H1 (cell line): ENCODE measurements around the gene COPS9. TPM values are rescaled to one million over a fixed set of nuclear protein-coding genes. Genes with fewer than 3 reads are reported as not detected.

ENCODE experiments used
- CBX5 ChIP-seq: fragments of 300-800, 300-1000 bp; sonication (generic); IDR thresholded peaks from 2 replicates; pipeline ENCODE4 v1.7.1; 2016; ENCODE audit warnings: antibody characterized with exemption, low read length, low read depth
- polyA plus RNA-seq, 7 experiments: library from polyadenylated mRNA; depleted of rRNA in 3 of 7; stranded (reverse) in 5 of 7; unstranded in 2 of 7; fragments of >200 nt in 5 of 7; fragments of 200-250 nt in 2 of 7; gene quantifications; 1 replicate in 5 of 7; 2 replicates in 1 of 7; 4 replicates in 1 of 7; pipeline versions ENCODE4 v1.2.1 to v1.2.3, GENCODE V29; 2011 to 2013; ENCODE audit warnings: missing spikeins in 2 of 7, mixed read lengths in 2 of 7
- total RNA-seq: library from RNA; stranded (reverse); fragmentation: NEBNext Ultra II Directional; extraction: Animal tissue kit (Norgen Biotek cat#: 25700); gene quantifications from 2 replicates; pipeline ENCODE4 v1.2.1, GENCODE V29; 2021

Gene COPS9
- total and polyA plus RNA-seq, 2 of the 8 experiments (the other 6 are each of a cell fraction or from before 2014, with no cell fraction given) = 154 to 234 TPM

DNA sequence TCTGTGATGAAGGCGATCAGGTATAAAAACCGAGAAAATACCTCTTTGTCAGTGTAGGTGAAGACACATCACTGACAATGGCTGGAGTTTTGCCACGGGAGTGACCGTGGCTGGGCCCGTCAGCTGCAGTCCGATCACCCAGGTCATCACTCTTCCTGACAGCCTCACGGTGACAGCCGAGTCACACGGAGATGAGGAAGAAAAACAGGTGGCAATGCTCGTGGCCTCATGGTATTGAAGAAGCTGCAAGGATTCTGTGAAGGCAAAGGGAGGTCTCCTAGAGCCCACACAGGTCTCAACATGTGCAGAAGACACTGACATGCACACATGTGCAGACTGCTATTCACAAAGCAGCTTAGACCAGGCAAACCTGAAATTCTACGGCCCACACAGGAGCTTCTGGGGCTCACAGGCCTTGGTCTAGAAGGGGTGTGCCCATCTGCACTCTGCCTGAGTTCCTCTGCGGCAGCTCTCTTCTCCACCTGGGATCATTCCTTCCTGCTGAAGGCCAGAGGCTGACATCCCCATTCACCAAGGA lies 7.4 kb downstream of the COPS9 start (continued):
- TF ChIP-seq CBX5 = no peak
